Kidney epithelial cell (primary cell): ENCODE measurements around the gene FANCL. TPM values are rescaled to one million over a fixed set of nuclear protein-coding genes. Genes with fewer than 3 reads are reported as not detected.
"Not testable (repeated sequence)": the region's sequence is repeated elsewhere in the genome, so short reads cannot be mapped to it uniquely, and the experiment has no call there.

Experiments
- DNase-seq: peaks from one replicate; pipeline ENCODE4 v3.0.0-alpha.2; 2010; ENCODE audit warnings: low read depth
- H3K27me3 ChIP-seq: 2 replicates; pipeline ENCODE4 v1.6.0; 2011; ENCODE audit warnings: low read length; ENCODE audit not compliant: control insufficient read depth, insufficient read depth
- H3K36me3 ChIP-seq: 2 replicates; pipeline ENCODE4 v1.5.1; 2011; ENCODE audit warnings: low read length; ENCODE audit not compliant: control insufficient read depth, insufficient read depth
- H3K4me3 ChIP-seq: 2 replicates; pipeline ENCODE4 v1.5.1; 2011; ENCODE audit warnings: low read depth, mild to moderate bottlenecking, control low read depth, low read length
- CTCF ChIP-seq: IDR thresholded peaks from 2 replicates; pipeline ENCODE4 v1.5.1; 2011; ENCODE audit warnings: mild to moderate bottlenecking, moderate library complexity, low read length, control low read depth, inconsistent platforms; ENCODE audit not compliant: insufficient read depth, poor library complexity, severe bottlenecking
- total RNA-seq: library from RNA; depleted of rRNA; stranded (reverse); fragments of >200 nt; gene quantifications from 2 replicates; pipeline ENCODE4 v1.2.3, GENCODE V29; 2015

FANCL gene
- 10.3 and 12.9 TPM in 2 replicates for total RNA-seq

DNA sequence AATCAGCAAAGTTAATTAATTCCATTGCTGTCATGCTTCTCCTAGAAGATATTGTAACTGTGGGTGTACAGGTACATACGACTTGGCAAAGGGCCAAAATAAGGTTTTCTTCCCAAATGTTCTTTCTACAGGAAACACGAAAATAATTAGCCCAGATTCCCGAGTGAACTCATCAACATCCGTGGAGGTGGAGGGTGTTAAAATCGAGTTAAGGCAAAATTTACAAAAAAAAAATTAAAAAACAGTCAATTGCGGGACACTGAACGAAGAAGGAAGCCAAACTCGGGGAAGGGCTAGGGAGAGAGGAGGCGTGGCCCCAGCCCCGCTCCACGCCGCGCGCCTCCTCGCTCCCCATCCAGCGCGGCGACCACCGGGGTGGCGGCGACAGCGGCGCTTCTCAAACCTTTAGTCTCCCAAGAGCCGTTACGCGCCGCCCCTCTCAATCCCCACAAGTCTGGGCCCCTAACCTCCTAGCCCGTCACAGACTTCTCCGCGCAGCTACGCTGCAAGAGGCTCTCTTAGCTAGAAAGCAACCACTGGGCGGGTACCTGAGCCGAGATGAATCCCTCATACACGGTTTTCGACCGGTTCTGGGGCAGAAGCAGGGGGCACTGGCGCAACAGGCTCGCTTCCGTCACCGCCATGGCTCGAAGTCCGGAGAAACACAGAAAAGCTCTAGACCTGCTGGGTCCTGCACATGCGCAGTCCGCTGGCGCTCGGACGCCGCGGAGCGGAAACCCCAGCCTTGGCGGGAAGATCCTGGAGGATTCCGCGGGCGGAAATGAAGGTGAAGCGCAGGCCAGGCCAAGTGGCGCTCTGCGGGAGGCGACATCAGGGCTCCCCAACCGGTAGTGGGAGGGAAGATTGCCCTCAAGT is at the start of gene FANCL:
FANCL (minus strand) TSS at position 656 of the 876 bp plus-strand sequence; CDS start at position 644, 12 bp downstream.
- Histone ChIP-seq H3K36me3 (no peaks in the 10 kb centered on the region), H3K4me3 (peak within 1 kb of the TSS; percentile 93), H3K27me3 (no peaks in the 10 kb centered on the region)
- peak; percentile 43 for DNase-seq
- no peak for TF ChIP-seq CTCF

DNA sequence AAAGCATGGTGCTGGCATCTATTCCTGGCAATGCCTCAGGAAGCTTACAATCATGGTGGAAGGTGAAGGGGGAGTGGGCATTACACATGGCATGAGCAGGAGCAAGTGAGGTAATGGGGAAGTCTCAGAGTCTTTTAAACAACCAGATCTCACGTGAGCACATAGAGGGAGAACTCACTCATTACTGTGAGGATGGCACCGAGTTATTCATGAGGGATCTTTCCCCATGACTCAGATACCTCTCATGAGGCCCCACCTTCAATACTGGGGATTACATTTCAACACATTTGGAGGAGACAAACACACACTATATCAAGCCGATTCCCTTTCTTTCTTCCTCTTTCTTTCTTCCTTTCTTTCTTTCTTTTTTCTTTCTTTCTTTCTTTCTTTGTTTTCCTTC is 47.9 kb upstream of the FANCL start:
- Histone ChIP-seq H3K4me3 (no peak overlapping the region), H3K27me3 (no peaks in the 10 kb centered on the region), H3K36me3 (no peaks in the 10 kb centered on the region)
- no peak for TF ChIP-seq CTCF
- no peak for DNase-seq

DNA sequence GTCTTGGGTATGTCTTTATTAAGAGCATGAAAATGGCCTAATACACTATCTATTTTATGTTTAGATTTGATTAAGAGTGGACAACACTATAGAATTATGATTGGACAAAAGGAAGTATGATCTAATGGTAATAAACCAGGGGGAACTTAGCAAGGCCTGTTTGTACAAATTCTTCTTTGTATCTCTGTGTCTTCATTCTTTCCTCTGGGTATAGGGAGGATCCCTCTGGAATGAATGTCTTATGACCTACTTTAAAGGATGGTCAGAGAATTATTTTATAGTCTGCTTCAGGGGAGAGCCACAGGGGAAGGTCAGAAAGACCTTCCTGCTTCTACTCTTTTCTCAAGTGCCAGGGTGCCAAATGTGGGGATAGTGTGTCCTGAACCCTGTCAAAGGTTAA is 42.8 kb upstream of the FANCL start:
- no peak for DNase-seq

DNA sequence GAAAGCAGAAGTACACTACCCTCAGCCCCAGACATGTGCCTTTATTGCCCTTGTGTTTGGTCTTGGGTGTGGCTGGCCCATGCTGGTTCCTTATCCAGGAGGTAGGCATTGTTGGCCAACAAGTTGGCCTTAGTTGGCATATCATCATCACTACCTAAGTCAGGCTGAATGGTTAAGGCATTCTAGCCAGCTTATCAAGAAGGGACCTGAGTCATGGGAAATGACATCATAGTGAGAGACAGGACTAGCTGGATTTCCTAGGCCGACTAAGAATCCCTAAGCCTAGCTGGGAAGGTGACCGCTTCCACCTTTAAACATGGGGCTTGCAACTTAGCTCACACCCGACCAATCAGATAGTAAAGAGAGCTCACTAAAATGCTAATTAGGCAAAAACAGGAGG is 34.0 kb upstream of the FANCL start:
- DNase-seq, H3K27me3 ChIP-seq, H3K4me3 ChIP-seq, H3K36me3 ChIP-seq: not testable (repeated sequence)

More for the DNA sequence above, 42.8 kb upstream of the FANCL start:
- H3K27me3 ChIP-seq = no peaks in the 10 kb centered on the region
- H3K36me3 ChIP-seq = no peaks in the 10 kb centered on the region
- no peak overlapping the region for H3K4me3 ChIP-seq
- no peak for TF ChIP-seq CTCF

DNA sequence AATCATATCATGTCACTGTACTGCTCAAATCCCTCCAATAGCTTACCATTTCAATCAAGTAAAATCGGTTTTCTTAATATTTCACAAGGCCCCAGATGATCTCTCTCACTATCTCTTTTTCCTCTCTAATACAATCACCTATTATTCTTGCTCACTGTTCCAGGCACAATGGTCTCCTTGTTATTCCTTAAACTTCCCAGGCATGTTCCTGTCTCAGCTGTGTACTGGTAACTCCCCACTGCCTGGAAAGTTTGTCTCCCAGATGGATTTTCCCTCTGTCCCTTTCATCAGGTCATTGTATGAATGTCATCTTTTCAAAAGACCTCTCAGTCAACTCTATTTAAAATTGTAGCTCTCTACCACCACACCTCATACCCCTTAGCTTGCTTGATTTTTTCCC is 30.7 kb upstream of the FANCL start:
- DNase-seq = no peak
- no peak for TF ChIP-seq CTCF

DNA sequence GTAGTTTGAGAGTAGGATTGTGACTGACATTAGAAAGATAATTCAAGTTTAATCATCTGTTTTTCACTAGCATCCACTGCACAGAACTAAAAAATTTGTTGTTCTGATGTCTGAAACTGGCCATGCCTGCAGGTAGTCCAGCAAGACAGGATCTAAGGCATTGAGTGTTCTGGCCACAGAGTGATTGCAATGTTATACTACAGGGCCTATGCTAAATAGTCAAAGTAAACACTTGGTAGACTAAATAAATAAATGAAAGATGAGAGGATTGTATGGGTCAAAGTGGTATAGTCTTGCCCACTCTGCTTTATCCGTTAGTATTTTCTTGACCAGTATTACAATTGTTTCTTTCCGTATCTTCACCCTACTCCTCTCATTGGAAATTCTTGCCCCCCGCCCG is 27.6 kb upstream of the FANCL start:
- H3K36me3 ChIP-seq = no peaks in the 10 kb centered on the region
- no peak for DNase-seq
- H3K27me3 ChIP-seq = no peaks in the 10 kb centered on the region

More for the DNA sequence above, 30.7 kb upstream of the FANCL start:
- Histone ChIP-seq H3K36me3 (no peaks in the 10 kb centered on the region), H3K4me3 (no peak overlapping the region), H3K27me3 (no peaks in the 10 kb centered on the region)

More for the DNA sequence above, 27.6 kb upstream of the FANCL start:
- H3K4me3 ChIP-seq = no peak overlapping the region
- no peak for TF ChIP-seq CTCF
